ENCODE data around the gene WDR49. TPM values are rescaled to one million over a fixed set of nuclear protein-coding genes. Genes with fewer than 3 reads are reported as not detected.

WDR49 gene
- total RNA-seq, 1 donor from 2014 or later: 1.1 TPM

DNA sequence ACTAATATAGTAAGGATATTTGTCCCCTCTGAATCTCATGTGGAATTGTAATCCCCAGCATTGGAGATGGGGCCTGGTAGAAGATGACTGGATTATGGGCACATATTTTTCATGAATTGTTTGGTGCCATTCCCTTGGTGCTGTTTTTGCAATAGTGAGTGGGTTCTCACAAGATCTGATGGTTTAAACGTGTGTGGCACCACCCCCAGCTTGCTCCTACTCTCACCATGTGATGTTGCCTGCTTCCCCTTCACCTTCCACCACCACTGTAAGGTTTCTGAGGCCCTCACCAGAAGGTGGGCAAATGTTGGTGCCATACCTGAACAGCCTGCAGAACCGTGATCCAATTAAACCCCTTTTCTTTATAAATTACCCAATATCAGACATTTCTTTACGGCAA lies 151.8 kb downstream of the WDR49 start:
- TF ChIP-seq, protein P1, sequence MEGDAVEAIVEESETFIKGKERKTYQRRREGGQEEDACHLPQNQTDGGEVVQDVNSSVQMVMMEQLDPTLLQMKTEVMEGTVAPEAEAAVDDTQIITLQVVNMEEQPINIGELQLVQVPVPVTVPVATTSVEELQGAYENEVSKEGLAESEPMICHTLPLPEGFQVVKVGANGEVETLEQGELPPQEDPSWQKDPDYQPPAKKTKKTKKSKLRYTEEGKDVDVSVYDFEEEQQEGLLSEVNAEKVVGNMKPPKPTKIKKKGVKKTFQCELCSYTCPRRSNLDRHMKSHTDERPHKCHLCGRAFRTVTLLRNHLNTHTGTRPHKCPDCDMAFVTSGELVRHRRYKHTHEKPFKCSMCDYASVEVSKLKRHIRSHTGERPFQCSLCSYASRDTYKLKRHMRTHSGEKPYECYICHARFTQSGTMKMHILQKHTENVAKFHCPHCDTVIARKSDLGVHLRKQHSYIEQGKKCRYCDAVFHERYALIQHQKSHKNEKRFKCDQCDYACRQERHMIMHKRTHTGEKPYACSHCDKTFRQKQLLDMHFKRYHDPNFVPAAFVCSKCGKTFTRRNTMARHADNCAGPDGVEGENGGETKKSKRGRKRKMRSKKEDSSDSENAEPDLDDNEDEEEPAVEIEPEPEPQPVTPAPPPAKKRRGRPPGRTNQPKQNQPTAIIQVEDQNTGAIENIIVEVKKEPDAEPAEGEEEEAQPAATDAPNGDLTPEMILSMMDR (IDR thresholded peaks at IDR 0.05; ENCODE audit: insufficient read depth, low read length, severe bottlenecking): no peak
- Histone ChIP-seq H3K27me3 (ENCODE audit: control insufficient read depth, insufficient read depth, low read length) (no peaks in the 10 kb centered on the region), H3K36me3 (ENCODE audit: control insufficient read depth, insufficient read depth, low read length) (no peaks in the 10 kb centered on the region), H3K4me3 (ENCODE audit: low read depth, low read length) (no peak overlapping the region)
- DNase-seq (ENCODE audit: low read depth): no peak
- no peak for FAIRE-seq

DNA sequence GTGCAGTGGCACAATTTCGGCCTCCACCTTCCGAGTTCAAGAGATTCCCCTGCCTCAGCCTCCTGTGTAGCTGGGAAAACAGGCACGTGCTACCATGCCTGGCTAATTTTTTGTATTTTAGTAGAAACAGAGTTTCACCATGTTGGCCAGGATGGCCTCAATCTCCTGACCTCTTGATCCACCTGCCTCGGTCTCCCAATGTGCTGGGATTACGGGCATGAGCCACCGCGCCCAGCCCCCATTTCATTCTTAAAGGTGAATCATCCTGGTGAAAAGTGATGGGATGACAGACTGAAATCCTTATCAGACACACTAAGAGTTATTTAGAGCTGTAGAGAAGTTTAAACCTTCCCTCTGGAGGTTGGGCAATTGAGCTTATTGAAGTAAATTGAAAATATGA lies 155.8 kb downstream of the WDR49 start:
- DNase-seq (ENCODE audit: low read depth) (no peak), FAIRE-seq (no peak)
- Histone ChIP-seq H3K4me3 (ENCODE audit: low read depth, low read length) (no peak overlapping the region), H3K36me3 (ENCODE audit: control insufficient read depth, insufficient read depth, low read length) (no peaks in the 10 kb centered on the region), H3K27me3 (ENCODE audit: control insufficient read depth, insufficient read depth, low read length) (no peaks in the 10 kb centered on the region)
- TF ChIP-seq, protein P1 (IDR thresholded peaks at IDR 0.05; ENCODE audit: insufficient read depth, low read length, severe bottlenecking): no peak

DNA sequence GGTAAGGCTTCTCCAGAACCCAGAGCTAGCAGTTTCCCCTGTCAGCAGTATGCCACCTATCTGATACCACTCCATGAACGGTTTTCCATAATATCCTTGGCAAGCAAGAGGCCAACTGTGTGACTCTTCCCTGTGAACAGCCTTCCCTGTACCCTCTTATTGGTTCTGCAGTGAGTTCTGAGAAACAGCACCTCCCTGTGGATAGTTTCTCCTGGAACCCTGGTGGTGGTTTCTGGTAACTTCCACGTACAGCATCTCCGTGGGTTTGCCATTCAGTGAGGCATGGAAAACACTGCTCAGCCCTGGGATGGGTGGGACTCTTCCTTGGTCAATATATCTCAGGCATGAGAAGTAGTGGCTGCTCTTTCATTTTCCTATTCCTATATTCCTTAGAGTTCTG lies 160.5 kb downstream of the WDR49 start:
- Histone ChIP-seq H3K27me3 (ENCODE audit: control insufficient read depth, insufficient read depth, low read length) (no peaks in the 10 kb centered on the region), H3K4me3 (ENCODE audit: low read depth, low read length) (no peak overlapping the region), H3K36me3 (ENCODE audit: control insufficient read depth, insufficient read depth, low read length) (no peaks in the 10 kb centered on the region)
- FAIRE-seq (peak; percentile 13), DNase-seq (ENCODE audit: low read depth) (no peak)
- TF ChIP-seq, protein P1 (IDR thresholded peaks at IDR 0.05; ENCODE audit: insufficient read depth, low read length, severe bottlenecking): peak; percentile 31

DNA sequence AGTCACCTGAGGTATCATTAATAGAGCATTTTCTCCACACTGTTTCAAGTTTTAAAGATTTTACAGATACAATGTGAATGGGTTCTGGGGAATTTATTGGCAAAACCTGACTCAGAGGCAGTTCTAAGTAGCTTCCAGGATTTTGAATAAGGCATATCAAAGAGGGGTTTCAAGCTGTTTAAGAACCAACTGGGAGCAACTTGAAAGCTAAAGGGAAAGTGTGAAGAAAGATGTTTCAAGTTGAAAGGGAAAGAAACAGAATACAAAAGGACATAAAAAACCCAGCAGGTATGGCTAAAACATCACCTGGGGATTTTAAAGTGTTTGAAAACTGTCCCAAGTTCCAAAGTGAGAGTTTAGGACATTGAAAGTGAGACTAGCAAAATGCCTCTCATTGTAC lies 162.1 kb downstream of the WDR49 start:
- TF ChIP-seq, protein P1 (IDR thresholded peaks at IDR 0.05; ENCODE audit: insufficient read depth, low read length, severe bottlenecking): no peak
- H3K27me3 ChIP-seq (ENCODE audit: control insufficient read depth, insufficient read depth, low read length): no peaks in the 10 kb centered on the region
- FAIRE-seq (no peak), DNase-seq (ENCODE audit: low read depth) (no peak)
- no peaks in the 10 kb centered on the region for H3K36me3 ChIP-seq (ENCODE audit: control insufficient read depth, insufficient read depth, low read length)
- H3K4me3 ChIP-seq (ENCODE audit: low read depth, low read length): no peak overlapping the region

DNA sequence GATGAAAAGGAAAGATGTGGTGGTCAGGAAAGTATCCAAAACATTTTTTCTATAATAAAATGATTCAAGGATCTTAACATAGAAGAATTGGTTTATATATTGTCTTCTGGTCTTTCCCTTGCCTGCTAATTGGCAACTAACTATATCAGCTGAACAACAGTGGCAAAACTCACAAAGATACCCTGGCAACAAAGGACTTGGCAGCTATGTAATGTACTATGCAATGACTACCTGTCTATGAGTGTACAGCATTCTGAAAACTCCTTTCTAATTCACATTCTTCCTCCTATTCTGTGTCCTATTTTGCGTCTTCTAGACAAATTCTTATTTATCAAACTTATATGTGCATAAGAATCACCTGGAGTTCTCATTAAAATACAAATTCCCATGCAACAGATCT lies 164.2 kb downstream of the WDR49 start:
- H3K4me3 ChIP-seq (ENCODE audit: low read depth, low read length): no peak overlapping the region
- no peaks in the 10 kb centered on the region for H3K36me3 ChIP-seq (ENCODE audit: control insufficient read depth, insufficient read depth, low read length)
- H3K27me3 ChIP-seq (ENCODE audit: control insufficient read depth, insufficient read depth, low read length): no peaks in the 10 kb centered on the region
- DNase-seq (ENCODE audit: low read depth) (no peak), FAIRE-seq (no peak)
- TF ChIP-seq, protein P1 (IDR thresholded peaks at IDR 0.05; ENCODE audit: insufficient read depth, low read length, severe bottlenecking): no peak

DNA sequence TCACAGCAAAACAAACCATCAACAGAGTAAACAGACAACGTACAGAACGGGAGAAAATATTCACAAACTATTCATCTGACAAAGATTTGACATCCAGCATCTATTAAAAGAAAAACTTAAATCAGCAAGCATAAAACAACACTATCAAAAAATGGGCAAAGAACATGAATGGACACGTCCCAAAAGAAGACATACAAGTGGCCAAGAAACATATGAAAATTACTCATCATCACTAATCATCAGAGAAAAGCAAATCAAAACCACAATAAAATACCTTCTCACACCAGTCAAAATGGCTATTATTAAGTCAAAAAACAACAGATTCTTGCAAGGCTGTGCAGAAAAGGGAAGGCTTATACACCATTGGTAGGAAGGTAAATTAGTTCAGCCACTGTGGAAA lies 166.2 kb downstream of the WDR49 start:
- no peak overlapping the region for H3K4me3 ChIP-seq (ENCODE audit: low read depth, low read length)
- no peaks in the 10 kb centered on the region for H3K36me3 ChIP-seq (ENCODE audit: control insufficient read depth, insufficient read depth, low read length)
- FAIRE-seq (no peak), DNase-seq (ENCODE audit: low read depth) (peak; percentile 59)
- TF ChIP-seq, protein P1 (IDR thresholded peaks at IDR 0.05; ENCODE audit: insufficient read depth, low read length, severe bottlenecking): no peak
- no peaks in the 10 kb centered on the region for H3K27me3 ChIP-seq (ENCODE audit: control insufficient read depth, insufficient read depth, low read length)

Measured in bronchial epithelial cell (primary cell).